ENCODE data around the gene FARS2. TPM values are rescaled to one million over a fixed set of nuclear protein-coding genes. Genes with fewer than 3 reads are reported as not detected.

FARS2 gene
- total RNA-seq, 1 donor from 2014 or later, result 23.3 TPM

GRCh38 chr6:5513408-5513807 is 252.1 kb downstream of the FARS2 start:
- Mint-ChIP-seq H3K9me3 (no peaks in the 10 kb centered on the region), H3K27ac (ENCODE audit: unreplicated experiment) (no peak overlapping the region)
- no peak for TF ChIP-seq CTCF (conservative IDR thresholded peaks at IDR 0.05)

GRCh38 chr6:5514353-5514752 is 253.0 kb downstream of the FARS2 start:
- Mint-ChIP-seq H3K36me3 (ENCODE audit: low read depth) (no peaks in the 10 kb centered on the region), H3K27me3 (ENCODE audit: low read depth) (no peaks in the 10 kb centered on the region), H3K4me3 (no peak overlapping the region), H3K4me1 (peaks cover 5% of the 10 kb centered on the region), H3K27ac (ENCODE audit: unreplicated experiment) (no peak overlapping the region), H3K9me3 (no peaks in the 10 kb centered on the region)
- no peak for TF ChIP-seq CTCF (conservative IDR thresholded peaks at IDR 0.05)
- no peak for DNase-seq (ENCODE audit: low read depth, low spot score)

More at GRCh38 chr6:5513408-5513807, 252.1 kb downstream of the FARS2 start:
- peaks cover 5% of the 10 kb centered on the region for H3K4me1 Mint-ChIP-seq
- H3K27me3 Mint-ChIP-seq (ENCODE audit: low read depth), result no peaks in the 10 kb centered on the region
- no peak for DNase-seq (ENCODE audit: low read depth, low spot score)
- no peaks in the 10 kb centered on the region for H3K36me3 Mint-ChIP-seq (ENCODE audit: low read depth)
- no peak overlapping the region for H3K4me3 Mint-ChIP-seq

GRCh38 chr6:5515200-5515599 is 253.9 kb downstream of the FARS2 start:
- DNase-seq (ENCODE audit: low read depth, low spot score), result no peak
- Mint-ChIP-seq H3K4me3 (no peak overlapping the region), H3K36me3 (ENCODE audit: low read depth) (no peaks in the 10 kb centered on the region), H3K27ac (ENCODE audit: unreplicated experiment) (no peak overlapping the region), H3K27me3 (ENCODE audit: low read depth) (no peaks in the 10 kb centered on the region), H3K9me3 (no peaks in the 10 kb centered on the region), H3K4me1 (peaks cover 5% of the 10 kb centered on the region)
- no peak for TF ChIP-seq CTCF (conservative IDR thresholded peaks at IDR 0.05)

GRCh38 chr6:5516036-5516435 is 254.7 kb downstream of the FARS2 start:
- Mint-ChIP-seq H3K4me3 (no peak overlapping the region), H3K4me1 (peaks cover 5% of the 10 kb centered on the region), H3K9me3 (no peaks in the 10 kb centered on the region), H3K36me3 (ENCODE audit: low read depth) (no peaks in the 10 kb centered on the region), H3K27ac (ENCODE audit: unreplicated experiment) (no peak overlapping the region), H3K27me3 (ENCODE audit: low read depth) (no peaks in the 10 kb centered on the region)
- DNase-seq (ENCODE audit: low read depth, low spot score), result no peak
- no peak for TF ChIP-seq CTCF (conservative IDR thresholded peaks at IDR 0.05)

- Mint-ChIP-seq H3K27ac (ENCODE audit: unreplicated experiment) (no peak overlapping the region), H3K36me3 (ENCODE audit: low read depth) (no peaks in the 10 kb centered on the region), H3K4me1 (no peaks in the 10 kb centered on the region)
Measured at GRCh38 chr6:5517796-5518195, 256.5 kb downstream of the FARS2 start.

More at GRCh38 chr6:5517796-5518195, 256.5 kb downstream of the FARS2 start:
- no peak for DNase-seq (ENCODE audit: low read depth, low spot score)
- no peak for TF ChIP-seq CTCF (conservative IDR thresholded peaks at IDR 0.05)
- Mint-ChIP-seq H3K9me3 (no peaks in the 10 kb centered on the region), H3K4me3 (no peak overlapping the region), H3K27me3 (ENCODE audit: low read depth) (no peaks in the 10 kb centered on the region)

Measured in neural crest cell (in vitro differentiated cells).